ENCODE data around the gene CTNNA2. TPM values are rescaled to one million over a fixed set of nuclear protein-coding genes. Genes with fewer than 3 reads are reported as not detected.

The CTNNA2 gene
- total RNA-seq, 1 experiment from 2014 or later, result 5.5 TPM

DNA sequence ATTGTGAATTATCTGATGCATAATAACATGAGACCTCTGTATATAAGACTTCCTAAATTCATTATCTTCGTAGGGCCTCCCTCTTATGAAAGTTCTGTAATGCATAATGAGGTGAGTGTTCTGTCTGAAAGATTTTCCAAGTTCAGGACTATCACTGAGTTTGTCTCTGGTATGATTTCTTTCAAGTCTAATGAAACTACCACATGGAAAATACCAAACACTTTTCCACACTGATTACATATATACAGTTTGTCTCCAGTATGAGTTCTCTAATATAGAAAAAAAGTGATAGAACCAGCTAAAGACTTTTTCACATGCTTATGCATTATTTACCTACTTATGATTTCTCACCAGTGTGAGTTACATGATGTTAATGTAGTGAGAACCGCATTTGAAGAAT is 34.7 kb downstream of the CTNNA2 start:
- Histone ChIP-seq H3K9ac (ENCODE audit: extremely low read depth, insufficient read length, low read length) (no peak overlapping the region), H2AK5ac (ENCODE audit: insufficient read length, low read length) (no peak overlapping the region), H4K20me1 (ENCODE audit: control insufficient read depth, insufficient read depth, insufficient read length) (no peaks in the 10 kb centered on the region), H4K8ac (replicated peaks; ENCODE audit: insufficient read length, low read depth, low read length) (no peak overlapping the region), H3K23ac (ENCODE audit: insufficient read length, low read depth, low read length) (no peak overlapping the region), H3K9me3 (ENCODE audit: control insufficient read depth, low read depth, low read length) (peaks cover 68% of the 10 kb centered on the region), H3K14ac (ENCODE audit: insufficient read depth, low read length) (no peak overlapping the region), H3K79me2 (ENCODE audit: insufficient read depth, low read length) (no peaks in the 10 kb centered on the region), H3K27me3 (ENCODE audit: insufficient read depth, low read length) (no peaks in the 10 kb centered on the region), H3K4me2 (ENCODE audit: insufficient read depth, insufficient read length, low read length) (no peak overlapping the region), H2BK5ac (ENCODE audit: insufficient read length, low read length) (no peak overlapping the region), H3K4me1 (ENCODE audit: insufficient read depth, low read length) (no peaks in the 10 kb centered on the region), H3T11ph (ENCODE audit: low read length) (no peak overlapping the region), H3K23me2 (ENCODE audit: insufficient read length, low read depth, low read length, poor library complexity, severe bottlenecking) (no peaks in the 10 kb centered on the region), H2BK20ac (ENCODE audit: low read depth, low read length, poor library complexity, severe bottlenecking) (no peak overlapping the region), H3K56ac (ENCODE audit: insufficient read length, low read depth, low read length) (no peak overlapping the region), H2BK12ac (ENCODE audit: insufficient read length, low read depth, low read length) (no peak overlapping the region), H3K79me1 (ENCODE audit: insufficient read depth, low read depth, low read length, poor library complexity, severe bottlenecking) (no peaks in the 10 kb centered on the region), H3K4ac (ENCODE audit: low read depth, low read length) (no peak overlapping the region), H4K5ac (ENCODE audit: insufficient read length, low read depth, low read length) (no peak overlapping the region), H2BK120ac (ENCODE audit: low read depth, low read length, poor library complexity, severe bottlenecking) (no peak overlapping the region), H3K27ac (ENCODE audit: insufficient read length, low read depth, low read length) (no peak overlapping the region), H4K91ac (ENCODE audit: insufficient read length, low read depth, low read length) (no peak overlapping the region), H2AFZ (ENCODE audit: low read length) (no peak overlapping the region), H2BK15ac (ENCODE audit: low read depth, low read length) (no peak overlapping the region), H3K18ac (ENCODE audit: insufficient read length, low read depth, low read length) (no peak overlapping the region)
- H3K9me3 Mint-ChIP-seq, result peaks cover 73 to 77% of the 10 kb centered on the region in 2 experiments
- H3K27ac Mint-ChIP-seq, result no peak overlapping the region
- H3K27me3 Mint-ChIP-seq (ENCODE audit: low read depth), result no peaks in the 10 kb centered on the region
- TF ChIP-seq, protein P1, sequence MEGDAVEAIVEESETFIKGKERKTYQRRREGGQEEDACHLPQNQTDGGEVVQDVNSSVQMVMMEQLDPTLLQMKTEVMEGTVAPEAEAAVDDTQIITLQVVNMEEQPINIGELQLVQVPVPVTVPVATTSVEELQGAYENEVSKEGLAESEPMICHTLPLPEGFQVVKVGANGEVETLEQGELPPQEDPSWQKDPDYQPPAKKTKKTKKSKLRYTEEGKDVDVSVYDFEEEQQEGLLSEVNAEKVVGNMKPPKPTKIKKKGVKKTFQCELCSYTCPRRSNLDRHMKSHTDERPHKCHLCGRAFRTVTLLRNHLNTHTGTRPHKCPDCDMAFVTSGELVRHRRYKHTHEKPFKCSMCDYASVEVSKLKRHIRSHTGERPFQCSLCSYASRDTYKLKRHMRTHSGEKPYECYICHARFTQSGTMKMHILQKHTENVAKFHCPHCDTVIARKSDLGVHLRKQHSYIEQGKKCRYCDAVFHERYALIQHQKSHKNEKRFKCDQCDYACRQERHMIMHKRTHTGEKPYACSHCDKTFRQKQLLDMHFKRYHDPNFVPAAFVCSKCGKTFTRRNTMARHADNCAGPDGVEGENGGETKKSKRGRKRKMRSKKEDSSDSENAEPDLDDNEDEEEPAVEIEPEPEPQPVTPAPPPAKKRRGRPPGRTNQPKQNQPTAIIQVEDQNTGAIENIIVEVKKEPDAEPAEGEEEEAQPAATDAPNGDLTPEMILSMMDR (conservative IDR thresholded peaks at IDR 0.05), result no peak
- H3K4me3 Mint-ChIP-seq, result no peak overlapping the region
- DNase-seq, result no peak
- H3K4me1 Mint-ChIP-seq, result no peaks in the 10 kb centered on the region
- peaks cover 54 to 83% (median 69%) of the 10 kb centered on the region in 3 experiments for H3K36me3 Mint-ChIP-seq (ENCODE audit: insufficient read depth in 1 of 3, low read depth in 3 of 3)
- no CpG with 5 or more reads among the region's 2 CpGs for WGBS (ENCODE audit: extremely low coverage, insufficient read length, low lambda C conversion rate)

All from H9 (cell line).